Upper lobe of left lung (tissue), 4 donors: ENCODE data around the gene NMT2.

Experiments used
- POLR2AphosphoS5 ChIP-seq, 2 donors: sonication (generic); formaldehyde crosslinking; IDR thresholded peaks; one replicate each; pipeline ENCODE4 v1.5.1; 2017; ENCODE audit warnings: antibody characterized with exemption in 2 of 2
- TF ChIP-seq, protein P1 (sequence below), 6 experiments: fragments of 450-650 bp in 4 of 6; fragments of 200-600 bp in 2 of 6; sonication (generic) in 2 of 6; IDR thresholded peaks; one replicate each; pipeline ENCODE4 v1.5.1; 2016 to 2019; ENCODE audit warnings: antibody characterized with exemption in 6 of 6

DNA sequence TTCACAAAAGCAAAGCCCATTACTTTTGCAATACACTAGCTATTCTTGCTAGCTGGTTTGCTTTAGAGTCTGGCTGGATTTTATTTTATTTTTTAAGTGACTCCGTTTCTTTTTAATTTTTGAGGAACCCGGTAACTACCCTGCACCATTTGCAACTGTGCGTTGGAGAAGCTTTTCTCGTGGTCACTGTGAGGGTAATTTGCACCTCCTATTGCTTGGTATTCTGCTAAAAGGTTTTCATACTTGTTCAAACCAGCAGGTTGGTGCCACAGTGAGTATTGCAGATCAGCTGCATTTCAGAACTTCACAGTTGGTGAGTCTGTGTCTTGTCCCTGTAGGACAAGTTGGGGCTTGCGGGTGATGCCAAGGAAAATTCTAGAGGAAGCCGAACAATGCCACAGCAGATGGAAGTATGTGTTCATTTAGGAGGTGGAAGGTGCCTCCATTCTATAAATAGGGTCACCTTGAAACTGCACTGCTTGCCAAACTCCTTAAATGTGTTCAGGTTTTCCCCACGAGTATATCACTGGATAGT, 3.9 kb upstream of the NMT2 start:
- TF ChIP-seq, protein P1, sequence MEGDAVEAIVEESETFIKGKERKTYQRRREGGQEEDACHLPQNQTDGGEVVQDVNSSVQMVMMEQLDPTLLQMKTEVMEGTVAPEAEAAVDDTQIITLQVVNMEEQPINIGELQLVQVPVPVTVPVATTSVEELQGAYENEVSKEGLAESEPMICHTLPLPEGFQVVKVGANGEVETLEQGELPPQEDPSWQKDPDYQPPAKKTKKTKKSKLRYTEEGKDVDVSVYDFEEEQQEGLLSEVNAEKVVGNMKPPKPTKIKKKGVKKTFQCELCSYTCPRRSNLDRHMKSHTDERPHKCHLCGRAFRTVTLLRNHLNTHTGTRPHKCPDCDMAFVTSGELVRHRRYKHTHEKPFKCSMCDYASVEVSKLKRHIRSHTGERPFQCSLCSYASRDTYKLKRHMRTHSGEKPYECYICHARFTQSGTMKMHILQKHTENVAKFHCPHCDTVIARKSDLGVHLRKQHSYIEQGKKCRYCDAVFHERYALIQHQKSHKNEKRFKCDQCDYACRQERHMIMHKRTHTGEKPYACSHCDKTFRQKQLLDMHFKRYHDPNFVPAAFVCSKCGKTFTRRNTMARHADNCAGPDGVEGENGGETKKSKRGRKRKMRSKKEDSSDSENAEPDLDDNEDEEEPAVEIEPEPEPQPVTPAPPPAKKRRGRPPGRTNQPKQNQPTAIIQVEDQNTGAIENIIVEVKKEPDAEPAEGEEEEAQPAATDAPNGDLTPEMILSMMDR (IDR thresholded peaks at IDR 0.05), result no peak
- no peak for TF ChIP-seq POLR2AphosphoS5 (IDR thresholded peaks at IDR 0.05)
